ENCODE measurements around the gene ZNF841. TPM values are rescaled to one million over a fixed set of nuclear protein-coding genes. Genes with fewer than 3 reads are reported as not detected.

The ZNF841 gene
- total RNA-seq, 2 donors from 2014 or later: 16.3 to 80.4 TPM

- H3K9me3 ChIP-seq: peaks cover 0 to 50% (median 0%) of the 10 kb centered on the region in 3 donors
- intact Hi-C loops (cut with DNase I): no loop called here
- H3K27ac ChIP-seq: peak within 1 kb of the TSS; percentile 35 to 86 (median 79)
- H3K36me3 ChIP-seq (replicated peaks in 1 of 2; ENCODE audit: insufficient read depth in 1 of 2, low read depth in 2 of 2): peaks cover 2 to 13% of the 10 kb centered on the region in 2 donors
- no peak for TF ChIP-seq CTCF (IDR thresholded peaks at IDR 0.05)
- TF ChIP-seq POLR2A (IDR thresholded peaks at IDR 0.05): peak in 2 of 3 donors; percentile 66 to 67
- ATAC-seq: peak; percentile 93
- H3K27me3 ChIP-seq: no peaks in the 10 kb centered on the region
- H3K4me3 ChIP-seq: peak within 1 kb of the TSS; percentile 16
- peak; percentile 76 to 91 (median 81) for DNase-seq
- WGBS, 2 donors: 7 to 22% methylated on average over 57 to 58 of the region's 60 CpGs
- no peaks in the 10 kb centered on the region for H3K4me1 ChIP-seq
These were observed 46.7 kb downstream of the ZNF841 start, which contains the start of gene ZNF432 for GRCh38 chr19:52048555-52049501. Gene ZNF432 (minus strand): TSS chr19:52048838. CDS start chr19:52046868, 1,970 bp downstream.

GRCh38 chr19:52039169-52039568, 56.4 kb downstream of the ZNF841 start:
- TF ChIP-seq CTCF (IDR thresholded peaks at IDR 0.05): no peak
- no peak for TF ChIP-seq POLR2A (IDR thresholded peaks at IDR 0.05)
- H3K4me3 ChIP-seq: no peak overlapping the region
- no peak overlapping the region for H3K27ac ChIP-seq
- H3K36me3 ChIP-seq (replicated peaks in 1 of 2; ENCODE audit: insufficient read depth in 1 of 2, low read depth in 2 of 2): peaks cover 63 to 72% of the 10 kb centered on the region in 2 donors
- no peaks in the 10 kb centered on the region for H3K27me3 ChIP-seq
- H3K9me3 ChIP-seq: peaks cover 0 to 71% (median 18%) of the 10 kb centered on the region in 3 donors
- ATAC-seq (no peak), DNase-seq (no peak)
- intact Hi-C loops (cut with DNase I): no loop called here
- H3K4me1 ChIP-seq: no peaks in the 10 kb centered on the region
- whole genome bisulfite sequencing, 2 donors: 90 to 96% methylated on average over 4 of the region's 4 CpGs

- no peaks in the 10 kb centered on the region for H3K4me1 ChIP-seq
- peaks cover 0 to 84% (median 16%) of the 10 kb centered on the region in 3 donors for H3K9me3 ChIP-seq
- no peak overlapping the region for H3K4me3 ChIP-seq
- no peak overlapping the region for H3K27ac ChIP-seq
- intact Hi-C loops (cut with DNase I): no loop called here
- TF ChIP-seq POLR2A (IDR thresholded peaks at IDR 0.05) (no peak), CTCF (IDR thresholded peaks at IDR 0.05) (no peak)
- no peak for ATAC-seq
- DNase-seq: no peak
- 96 to 97% methylated on average over 12 of the region's 12 CpGs for WGBS, 2 donors
- peaks cover 43 to 47% of the 10 kb centered on the region in 2 donors for H3K36me3 ChIP-seq (replicated peaks in 1 of 2; ENCODE audit: insufficient read depth in 1 of 2, low read depth in 2 of 2)
- H3K27me3 ChIP-seq: no peaks in the 10 kb centered on the region
These were observed 61.4 kb downstream of the ZNF841 start for GRCh38 chr19:52034051-52034728.

- 17% methylated on average over 5 of the region's 5 CpGs for WGBS, 2 donors
- intact Hi-C loops (cut with DNase I): no loop called here
- peak; percentile 18 for ATAC-seq
These were observed 66.8 kb downstream of the ZNF841 start for GRCh38 chr19:52028780-52029123.

More at GRCh38 chr19:52028780-52029123, 66.8 kb downstream of the ZNF841 start:
- H3K27me3 ChIP-seq: no peaks in the 10 kb centered on the region
- H3K27ac ChIP-seq: peak overlapping the region; percentile 46 to 90 (median 80)
- H3K4me3 ChIP-seq: peak overlapping the region; percentile 22 to 55
- no peak for TF ChIP-seq CTCF (IDR thresholded peaks at IDR 0.05)
- no peak for TF ChIP-seq POLR2A (IDR thresholded peaks at IDR 0.05)
- H3K4me1 ChIP-seq: no peaks in the 10 kb centered on the region
- H3K9me3 ChIP-seq: peaks cover 0 to 57% (median 0%) of the 10 kb centered on the region in 3 donors
- no peak for DNase-seq
- H3K36me3 ChIP-seq (replicated peaks in 1 of 2; ENCODE audit: insufficient read depth in 1 of 2, low read depth in 2 of 2): peaks cover 5 to 11% of the 10 kb centered on the region in 2 donors

All from body of pancreas (tissue), 4 donors.